ENCODE measurements around the gene APLNR. TPM values are rescaled to one million over a fixed set of nuclear protein-coding genes. Genes with fewer than 3 reads are reported as not detected.

Gene APLNR
- total and polyA plus RNA-seq, 2 experiments from 2014 or later, result 1.9 to 3.9 TPM

DNA sequence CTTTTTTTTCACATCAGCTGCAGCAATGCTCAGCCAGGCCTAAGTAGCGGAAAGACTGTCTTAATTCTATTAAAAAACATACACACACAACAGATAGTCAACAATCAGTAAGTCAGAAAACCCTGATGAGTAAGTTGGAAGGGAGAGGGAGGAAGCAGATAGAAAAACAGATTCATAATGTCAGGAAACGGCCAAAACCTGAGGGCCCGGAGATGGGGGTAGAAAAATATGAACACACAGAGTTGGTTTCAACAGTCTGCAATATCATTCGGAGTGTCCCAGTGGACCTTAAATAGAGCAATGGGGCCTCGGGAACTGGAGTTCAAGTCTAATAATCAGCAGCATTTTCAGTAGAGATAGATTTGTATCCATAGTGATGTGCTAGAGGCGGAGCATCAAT lies 40.5 kb downstream of the APLNR start:
- no peak overlapping the region for H3K27ac ChIP-seq
- H3K79me2 ChIP-seq, result no peaks in the 10 kb centered on the region
- no peaks in the 10 kb centered on the region for H3K9me3 ChIP-seq (ENCODE audit: low read depth)
- TF ChIP-seq CTCF (IDR thresholded peaks at IDR 0.05; ENCODE audit: poor library complexity) (no peak), EZH2phosphoT487 (IDR thresholded peaks at IDR 0.05; ENCODE audit: low read depth, severe bottlenecking, unreplicated experiment) (no peak), EZH2 (IDR thresholded peaks at IDR 0.05; ENCODE audit: borderline replicate concordance) (no peak)
- H3K4me1 ChIP-seq (ENCODE audit: insufficient read depth), result no peaks in the 10 kb centered on the region
- no peaks in the 10 kb centered on the region for H3K36me3 ChIP-seq (replicated peaks; ENCODE audit: insufficient read depth, low read depth)
- no peaks in the 10 kb centered on the region for H3K27me3 ChIP-seq
- no peak overlapping the region for H3K4me2 ChIP-seq
- H3K9me2 ChIP-seq (replicated peaks; ENCODE audit: insufficient read depth), result no peaks in the 10 kb centered on the region
- DNase-seq (ENCODE audit: low spot score), result no peak
- H2AFZ ChIP-seq, result no peak overlapping the region
- H4K20me1 ChIP-seq (ENCODE audit: insufficient read depth, poor library complexity, severe bottlenecking), result no peaks in the 10 kb centered on the region
- H3K4me3 ChIP-seq, result no peak overlapping the region
- WGBS (ENCODE audit: low lambda C conversion rate, missing lambda C conversion rate), result 89% methylated on average over 6 of the region's 6 CpGs

DNA sequence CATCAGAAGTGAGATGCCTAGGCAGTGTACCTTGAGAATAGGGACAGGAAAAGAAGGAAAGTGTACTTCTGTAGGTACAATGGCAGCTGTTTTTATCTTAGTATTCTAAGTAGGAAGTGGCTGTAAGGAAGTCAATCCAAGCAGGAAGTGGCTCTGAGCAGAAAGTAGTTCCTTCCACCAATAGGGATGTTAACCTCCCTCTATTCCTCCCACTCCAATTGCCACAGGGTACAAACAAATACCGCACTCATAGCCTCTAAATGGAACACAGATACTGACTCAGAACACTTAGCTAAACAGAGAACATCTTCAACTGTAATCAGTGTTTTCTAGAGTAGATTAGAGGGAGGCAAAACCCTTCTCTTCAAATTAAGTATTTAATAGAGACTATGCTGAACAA lies 44.7 kb downstream of the APLNR start:
- Histone ChIP-seq H2AFZ (no peak overlapping the region), H3K27ac (no peak overlapping the region), H3K79me2 (no peaks in the 10 kb centered on the region), H4K20me1 (ENCODE audit: insufficient read depth, poor library complexity, severe bottlenecking) (no peaks in the 10 kb centered on the region), H3K4me1 (ENCODE audit: insufficient read depth) (no peaks in the 10 kb centered on the region), H3K4me3 (no peak overlapping the region), H3K36me3 (replicated peaks; ENCODE audit: insufficient read depth, low read depth) (no peaks in the 10 kb centered on the region), H3K27me3 (no peaks in the 10 kb centered on the region), H3K4me2 (no peak overlapping the region), H3K9me2 (replicated peaks; ENCODE audit: insufficient read depth) (no peaks in the 10 kb centered on the region), H3K9me3 (ENCODE audit: low read depth) (no peaks in the 10 kb centered on the region)
- TF ChIP-seq EZH2phosphoT487 (IDR thresholded peaks at IDR 0.05; ENCODE audit: low read depth, severe bottlenecking, unreplicated experiment), result no peak
- no peak for TF ChIP-seq EZH2 (IDR thresholded peaks at IDR 0.05; ENCODE audit: borderline replicate concordance)
- 90% methylated on average over 1 of the region's 1 CpG for WGBS (ENCODE audit: low lambda C conversion rate, missing lambda C conversion rate)
- DNase-seq (ENCODE audit: low spot score), result no peak

DNA sequence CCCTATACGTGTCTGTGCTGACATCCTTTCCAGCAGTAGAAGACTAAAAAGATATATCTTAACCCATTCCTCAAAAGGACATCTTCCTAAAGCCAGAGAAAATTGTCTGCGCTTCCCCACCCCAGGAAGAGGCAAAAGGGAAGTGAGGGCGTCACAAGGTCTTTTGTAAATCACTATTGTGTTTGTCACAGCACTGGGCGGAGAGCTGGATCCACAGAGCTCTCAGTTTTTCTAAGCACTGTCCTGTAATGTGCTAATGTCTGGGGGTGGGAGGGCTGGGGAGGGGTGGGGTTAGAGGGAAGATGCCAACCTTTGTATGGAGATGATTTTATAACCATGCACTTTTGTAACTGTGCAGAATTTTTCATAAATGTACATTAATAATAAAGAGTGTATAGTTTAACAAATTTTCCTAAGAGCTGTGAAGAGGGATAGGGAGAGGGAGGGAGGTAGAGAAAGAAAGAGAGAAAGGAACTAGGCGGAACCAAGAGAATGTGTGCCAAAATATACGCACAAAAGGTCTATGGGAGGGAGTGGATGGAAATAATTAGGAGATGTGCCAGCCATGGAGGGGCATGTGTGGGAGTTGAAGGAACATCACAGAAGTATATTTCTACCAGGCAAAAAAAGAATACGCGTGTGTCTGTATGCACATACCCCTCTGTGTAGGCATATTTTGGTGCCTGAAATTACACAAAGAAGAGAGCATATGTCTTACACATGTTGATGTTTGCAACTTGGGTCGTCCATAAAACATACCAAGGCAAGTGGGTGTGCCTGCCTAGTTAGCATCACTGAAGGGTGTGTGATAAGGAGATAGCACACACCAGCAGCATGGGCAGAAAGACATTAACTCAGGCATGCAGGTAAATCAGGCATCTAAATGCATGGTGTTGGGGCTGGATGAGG lies 45.5 kb downstream of the APLNR start:
- Histone ChIP-seq H3K79me2 (no peaks in the 10 kb centered on the region), H3K27ac (no peak overlapping the region), H3K4me3 (no peak overlapping the region), H3K36me3 (replicated peaks; ENCODE audit: insufficient read depth, low read depth) (no peaks in the 10 kb centered on the region), H2AFZ (no peak overlapping the region), H3K27me3 (no peaks in the 10 kb centered on the region), H4K20me1 (ENCODE audit: insufficient read depth, poor library complexity, severe bottlenecking) (no peaks in the 10 kb centered on the region), H3K4me2 (no peak overlapping the region), H3K9me2 (replicated peaks; ENCODE audit: insufficient read depth) (no peaks in the 10 kb centered on the region), H3K4me1 (ENCODE audit: insufficient read depth) (no peaks in the 10 kb centered on the region), H3K9me3 (ENCODE audit: low read depth) (no peaks in the 10 kb centered on the region)
- TF ChIP-seq EZH2 (IDR thresholded peaks at IDR 0.05; ENCODE audit: borderline replicate concordance) (no peak), EZH2phosphoT487 (IDR thresholded peaks at IDR 0.05; ENCODE audit: low read depth, severe bottlenecking, unreplicated experiment) (no peak), CTCF (IDR thresholded peaks at IDR 0.05; ENCODE audit: poor library complexity) (no peak)
- 80% methylated on average over 9 of the region's 9 CpGs for WGBS (ENCODE audit: low lambda C conversion rate, missing lambda C conversion rate)
- DNase-seq (ENCODE audit: low spot score), result no peak

GRCh38 chr11:57190548-57190947 lies 46.5 kb downstream of the APLNR start:
- Histone ChIP-seq H4K20me1 (ENCODE audit: insufficient read depth, poor library complexity, severe bottlenecking) (no peaks in the 10 kb centered on the region), H3K36me3 (replicated peaks; ENCODE audit: insufficient read depth, low read depth) (no peaks in the 10 kb centered on the region), H3K9me3 (ENCODE audit: low read depth) (no peaks in the 10 kb centered on the region), H2AFZ (no peak overlapping the region), H3K79me2 (no peaks in the 10 kb centered on the region), H3K27ac (no peak overlapping the region), H3K4me1 (ENCODE audit: insufficient read depth) (no peaks in the 10 kb centered on the region), H3K4me2 (no peak overlapping the region), H3K27me3 (no peaks in the 10 kb centered on the region), H3K4me3 (no peak overlapping the region), H3K9me2 (replicated peaks; ENCODE audit: insufficient read depth) (no peaks in the 10 kb centered on the region)
- no peak for DNase-seq (ENCODE audit: low spot score)
- no peak for TF ChIP-seq EZH2phosphoT487 (IDR thresholded peaks at IDR 0.05; ENCODE audit: low read depth, severe bottlenecking, unreplicated experiment)
- TF ChIP-seq CTCF (IDR thresholded peaks at IDR 0.05; ENCODE audit: poor library complexity), result no peak
- TF ChIP-seq EZH2 (IDR thresholded peaks at IDR 0.05; ENCODE audit: borderline replicate concordance), result no peak
- whole genome bisulfite sequencing (ENCODE audit: low lambda C conversion rate, missing lambda C conversion rate), result 90% methylated on average over 4 of the region's 4 CpGs
